ENCODE data around the gene CD84.

DNA sequence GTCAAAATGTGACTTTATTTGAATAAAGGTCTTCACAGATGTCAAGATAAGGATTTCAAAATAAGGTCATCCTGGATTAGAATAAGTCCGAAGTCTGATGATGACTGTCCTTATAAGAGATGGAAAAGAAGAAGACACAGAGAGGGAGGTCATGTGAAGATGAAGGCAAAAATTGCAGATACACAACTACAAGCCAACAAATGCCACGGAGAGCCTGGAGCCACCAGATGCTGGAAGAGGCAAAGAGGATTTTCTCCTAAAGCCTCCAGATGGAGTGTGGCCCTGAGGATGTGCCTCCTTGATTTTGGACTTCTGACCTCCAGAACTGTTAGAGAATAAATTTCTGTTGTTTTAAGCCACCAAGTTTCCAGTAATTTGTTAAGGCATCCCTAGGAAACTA is 36.4 kb upstream of the CD84 start:
- TF ChIP-seq FOXK2 (IDR thresholded peaks at IDR 0.05) (no peak), ELF4 (IDR thresholded peaks at IDR 0.05) (no peak), FOXA1 (IDR thresholded peaks at IDR 0.05) (no peak), ZNF384 (IDR thresholded peaks at IDR 0.05) (no peak), SUZ12 (IDR thresholded peaks at IDR 0.05) (no peak), BHLHE40 (IDR thresholded peaks at IDR 0.05; ENCODE audit: borderline replicate concordance) (no peak), TARDBP (IDR thresholded peaks at IDR 0.05) (no peak), FOXM1 (IDR thresholded peaks at IDR 0.05; ENCODE audit: borderline replicate concordance) (no peak), LEF1 (IDR thresholded peaks at IDR 0.05; ENCODE audit: borderline replicate concordance) (no peak)
- TF ChIP-seq, protein P1, sequence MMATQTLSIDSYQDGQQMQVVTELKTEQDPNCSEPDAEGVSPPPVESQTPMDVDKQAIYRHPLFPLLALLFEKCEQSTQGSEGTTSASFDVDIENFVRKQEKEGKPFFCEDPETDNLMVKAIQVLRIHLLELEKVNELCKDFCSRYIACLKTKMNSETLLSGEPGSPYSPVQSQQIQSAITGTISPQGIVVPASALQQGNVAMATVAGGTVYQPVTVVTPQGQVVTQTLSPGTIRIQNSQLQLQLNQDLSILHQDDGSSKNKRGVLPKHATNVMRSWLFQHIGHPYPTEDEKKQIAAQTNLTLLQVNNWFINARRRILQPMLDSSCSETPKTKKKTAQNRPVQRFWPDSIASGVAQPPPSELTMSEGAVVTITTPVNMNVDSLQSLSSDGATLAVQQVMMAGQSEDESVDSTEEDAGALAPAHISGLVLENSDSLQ (IDR thresholded peaks at IDR 0.05): no peak
